ENCODE data around the gene CYP2E1. TPM values are rescaled to one million over a fixed set of nuclear protein-coding genes. Genes with fewer than 3 reads are reported as not detected.
"Not testable (repeated sequence)": the region's sequence is repeated elsewhere in the genome, so short reads cannot be mapped to it uniquely, and the experiment has no call there.

CYP2E1 gene
- total RNA-seq (2014; rRNA removed; shearing (Covaris generic); ENCODE audit: low replicate concordance) = 0.99 TPM in 1 of 2 replicates, not detected in the other

GRCh38 chr10:133526957-133527588, at the start of gene CYP2E1:
CYP2E1 (plus strand) TSS chr10:133527363; CDS start chr10:133527396, 33 bp downstream.
- Histone ChIP-seq H3K36me3 (no peaks in the 10 kb centered on the region), H3K27me3 (no peaks in the 10 kb centered on the region), H3K4me3 (no peak within 1 kb of the TSS), H3K9me3 (peaks cover 4% of the 10 kb centered on the region)
- no peak for DNase-seq

- DNase-seq = no peak
- Histone ChIP-seq H3K36me3 (no peaks in the 10 kb centered on the region; the same call in 1 of the 2 replicates), H3K4me3 (no peak overlapping the region)
Observed at GRCh38 chr10:133481086-133481643, 46.0 kb upstream of the CYP2E1 start.

GRCh38 chr10:133481657-133482056, 45.5 kb upstream of the CYP2E1 start:
- Histone ChIP-seq H3K9me3 (peaks cover 9% of the 10 kb centered on the region; the same call in 1 of the 2 replicates), H3K27me3 (no peaks in the 10 kb centered on the region), H3K36me3 (no peaks in the 10 kb centered on the region; the same call in 1 of the 2 replicates), H3K4me3 (no peak overlapping the region)
- no peak for DNase-seq

More at GRCh38 chr10:133481086-133481643, 46.0 kb upstream of the CYP2E1 start:
- Histone ChIP-seq H3K27me3 (no peaks in the 10 kb centered on the region), H3K9me3 (peaks cover 7% of the 10 kb centered on the region; the same call in 1 of the 2 replicates)

- Histone ChIP-seq H3K4me3 (no peak overlapping the region), H3K9me3 (peaks cover 13% of the 10 kb centered on the region), H3K27me3 (no peaks in the 10 kb centered on the region), H3K36me3 (no peaks in the 10 kb centered on the region; the same call in 1 of the 2 replicates)
- no peak for DNase-seq
Observed at GRCh38 chr10:133484818-133485217, 42.3 kb upstream of the CYP2E1 start.

GRCh38 chr10:133487085-133487484, 40.1 kb upstream of the CYP2E1 start:
- H3K36me3 ChIP-seq = peaks cover 6% of the 10 kb centered on the region; the same call in 1 of the 2 replicates
- peaks cover 13% of the 10 kb centered on the region for H3K9me3 ChIP-seq
- no peaks in the 10 kb centered on the region for H3K27me3 ChIP-seq
- no peak overlapping the region for H3K4me3 ChIP-seq
- no peak for DNase-seq

GRCh38 chr10:133488354-133488753, 38.8 kb upstream of the CYP2E1 start:
- Histone ChIP-seq H3K36me3 (peaks cover 6% of the 10 kb centered on the region; the same call in 1 of the 2 replicates), H3K4me3 (no peak overlapping the region), H3K27me3 (no peaks in the 10 kb centered on the region), H3K9me3 (peaks cover 13% of the 10 kb centered on the region)
- no peak for DNase-seq

- DNase-seq = no peak
- H3K4me3 ChIP-seq = no peak overlapping the region
- peaks cover 6% of the 10 kb centered on the region; the same call in 1 of the 2 replicates for H3K36me3 ChIP-seq
- H3K27me3 ChIP-seq = no peaks in the 10 kb centered on the region
- peaks cover 13% of the 10 kb centered on the region for H3K9me3 ChIP-seq
Observed at GRCh38 chr10:133489816-133490588, 37.2 kb upstream of the CYP2E1 start.

- not testable (repeated sequence) for H3K36me3 ChIP-seq, H3K27me3 ChIP-seq, H3K4me3 ChIP-seq, H3K9me3 ChIP-seq, DNase-seq
Observed at GRCh38 chr10:133493562-133493961, 33.6 kb upstream of the CYP2E1 start.

GRCh38 chr10:133497363-133497762, 29.8 kb upstream of the CYP2E1 start:
- not testable (repeated sequence) for H3K36me3 ChIP-seq, H3K4me3 ChIP-seq, H3K27me3 ChIP-seq, H3K9me3 ChIP-seq, DNase-seq

GRCh38 chr10:133499176-133499575, 28.0 kb upstream of the CYP2E1 start:
- H3K36me3 ChIP-seq, H3K9me3 ChIP-seq, H3K27me3 ChIP-seq, DNase-seq, H3K4me3 ChIP-seq: not testable (repeated sequence)

- H3K36me3 ChIP-seq, H3K9me3 ChIP-seq, H3K27me3 ChIP-seq, H3K4me3 ChIP-seq, DNase-seq: not testable (repeated sequence)
Observed at GRCh38 chr10:133500897-133501296, 26.3 kb upstream of the CYP2E1 start.

- H3K4me3 ChIP-seq = no peak overlapping the region
- DNase-seq = no peak
- no peaks in the 10 kb centered on the region for H3K27me3 ChIP-seq
- H3K9me3 ChIP-seq = no peaks in the 10 kb centered on the region
- no peaks in the 10 kb centered on the region for H3K36me3 ChIP-seq
Observed at GRCh38 chr10:133509700-133510099, 17.5 kb upstream of the CYP2E1 start.

GRCh38 chr10:133511408-133511807, 15.8 kb upstream of the CYP2E1 start:
- H3K4me3 ChIP-seq = no peak overlapping the region
- H3K27me3 ChIP-seq = no peaks in the 10 kb centered on the region
- no peak for DNase-seq
- H3K36me3 ChIP-seq = no peaks in the 10 kb centered on the region
- H3K9me3 ChIP-seq = no peaks in the 10 kb centered on the region

- Histone ChIP-seq H3K9me3 (no peaks in the 10 kb centered on the region), H3K27me3 (no peaks in the 10 kb centered on the region), H3K36me3 (no peaks in the 10 kb centered on the region), H3K4me3 (no peak overlapping the region)
- no peak for DNase-seq
Observed at GRCh38 chr10:133511907-133512528, 15.1 kb upstream of the CYP2E1 start.

- peaks cover 2% of the 10 kb centered on the region; the same call in 1 of the 2 replicates for H3K9me3 ChIP-seq
- H3K4me3 ChIP-seq = no peak overlapping the region
- no peaks in the 10 kb centered on the region for H3K27me3 ChIP-seq
- H3K36me3 ChIP-seq = no peaks in the 10 kb centered on the region
- no peak for DNase-seq
Observed at GRCh38 chr10:133515471-133515870, 11.7 kb upstream of the CYP2E1 start.

- Histone ChIP-seq H3K4me3 (no peak overlapping the region), H3K36me3 (no peaks in the 10 kb centered on the region), H3K27me3 (no peaks in the 10 kb centered on the region), H3K9me3 (peaks cover 2% of the 10 kb centered on the region; the same call in 1 of the 2 replicates)
- DNase-seq = no peak
Observed at GRCh38 chr10:133516057-133516456, 11.1 kb upstream of the CYP2E1 start.

GRCh38 chr10:133518517-133518916, 8.6 kb upstream of the CYP2E1 start:
- not testable (repeated sequence) for H3K36me3 ChIP-seq, DNase-seq, H3K9me3 ChIP-seq, H3K27me3 ChIP-seq, H3K4me3 ChIP-seq
